Measurements from ENCODE around the gene AVL9.

AVL9 gene

GRCh38 chr7:32535162-32535702 lies 39.9 kb downstream of the AVL9 start:
- no peak for DNase-seq

- DNase-seq, result no peak
These were observed 40.7 kb downstream of the AVL9 start for GRCh38 chr7:32536016-32536415.

DNA sequence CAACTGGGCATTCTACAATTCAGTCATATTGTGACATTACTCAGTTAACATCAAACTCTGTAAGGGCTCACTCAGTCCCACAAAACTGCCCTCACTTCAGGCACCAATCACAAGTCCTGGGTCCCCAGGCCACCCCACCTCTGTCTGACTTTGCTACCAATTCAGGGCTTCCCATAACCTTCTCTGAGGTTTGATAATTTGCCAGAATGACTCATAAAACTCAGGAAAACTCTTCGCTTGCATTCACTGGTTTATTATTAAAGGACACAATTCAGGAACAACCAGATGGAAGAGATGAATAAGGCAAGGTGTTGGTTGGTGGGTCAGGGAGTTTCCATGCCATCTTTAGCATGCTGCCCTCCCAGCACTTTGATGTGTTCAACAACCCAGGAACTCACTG lies 41.3 kb downstream of the AVL9 start:
- DNase-seq, result peak; percentile 6

- no peak for DNase-seq
These were observed 42.5 kb downstream of the AVL9 start for GRCh38 chr7:32537760-32538159.

DNA sequence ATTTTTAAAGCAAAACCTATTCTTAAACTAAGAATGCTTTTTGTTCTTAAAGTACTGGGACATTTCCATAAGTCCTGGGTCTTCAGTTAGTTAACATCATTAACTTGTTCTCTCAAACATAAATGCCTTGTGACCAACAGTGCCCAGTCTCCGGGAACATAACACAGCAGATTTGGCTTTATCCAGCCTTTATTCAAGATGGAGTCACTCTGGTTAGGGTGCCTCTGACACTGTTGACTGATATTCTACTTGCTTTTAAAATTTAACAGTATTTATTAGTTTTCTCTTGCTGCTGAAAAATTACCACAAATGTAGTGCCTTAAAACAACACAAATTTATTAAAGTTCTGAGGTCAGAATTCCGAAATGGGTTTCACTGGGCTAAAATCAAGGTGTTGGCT lies 44.1 kb downstream of the AVL9 start:
- DNase-seq, result no peak

- DNase-seq, result no peak
These were observed 44.7 kb downstream of the AVL9 start for GRCh38 chr7:32539919-32540531.

GRCh38 chr7:32542595-32542994 lies 47.3 kb downstream of the AVL9 start:
- DNase-seq, result no peak

GRCh38 chr7:32559480-32559879 lies 64.2 kb downstream of the AVL9 start:
- DNase-seq, result no peak

DNA sequence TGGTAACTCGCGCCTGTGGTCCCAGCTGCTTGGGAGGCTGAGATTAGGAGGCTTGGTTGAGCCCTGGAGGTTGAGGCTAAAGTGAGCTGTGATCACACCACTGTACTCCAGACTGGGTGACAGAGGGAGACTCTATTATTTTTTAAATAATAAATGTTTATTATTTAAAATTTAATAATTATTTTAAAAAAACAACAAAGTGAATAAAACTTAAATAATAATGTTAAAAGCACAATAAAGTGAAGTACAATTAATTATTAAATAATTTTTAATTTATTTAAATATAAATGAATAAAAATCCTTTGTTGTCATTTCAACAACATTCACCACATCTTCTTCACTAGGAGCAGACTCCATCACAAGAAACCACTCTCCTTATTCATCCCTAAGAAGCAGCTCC lies 64.8 kb downstream of the AVL9 start:
- DNase-seq, result no peak

- DNase-seq, result no peak
These were observed 66.3 kb downstream of the AVL9 start for GRCh38 chr7:32561613-32562012.

GRCh38 chr7:32564542-32564941 lies 69.3 kb downstream of the AVL9 start:
- DNase-seq, result no peak

- no peak for DNase-seq
These were observed 74.3 kb downstream of the AVL9 start for GRCh38 chr7:32569388-32570289.

GRCh38 chr7:32573110-32573687 lies 77.9 kb downstream of the AVL9 start:
- no peak for DNase-seq

DNA sequence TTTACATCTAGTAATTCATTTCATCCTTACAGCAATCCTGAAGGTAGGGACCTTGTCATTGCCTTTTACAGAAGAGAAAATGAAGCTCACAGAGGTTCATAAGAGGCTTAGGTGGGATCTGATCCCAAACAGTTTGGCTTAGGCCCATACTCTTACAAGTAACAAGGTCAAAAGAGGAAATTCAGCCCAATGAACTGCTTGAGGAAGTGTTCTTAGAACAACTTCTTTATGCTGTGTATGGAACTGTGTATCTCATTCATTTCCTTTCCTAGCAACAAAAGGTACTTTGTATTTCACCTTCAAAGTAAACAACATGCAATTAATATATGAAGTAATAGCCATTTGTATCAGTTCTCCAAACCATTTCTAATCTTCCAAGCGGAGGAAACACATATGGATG lies 79.3 kb downstream of the AVL9 start:
- DNase-seq, result no peak

- no peak for DNase-seq
These were observed 82.1 kb downstream of the AVL9 start for GRCh38 chr7:32577421-32577820.

DNA sequence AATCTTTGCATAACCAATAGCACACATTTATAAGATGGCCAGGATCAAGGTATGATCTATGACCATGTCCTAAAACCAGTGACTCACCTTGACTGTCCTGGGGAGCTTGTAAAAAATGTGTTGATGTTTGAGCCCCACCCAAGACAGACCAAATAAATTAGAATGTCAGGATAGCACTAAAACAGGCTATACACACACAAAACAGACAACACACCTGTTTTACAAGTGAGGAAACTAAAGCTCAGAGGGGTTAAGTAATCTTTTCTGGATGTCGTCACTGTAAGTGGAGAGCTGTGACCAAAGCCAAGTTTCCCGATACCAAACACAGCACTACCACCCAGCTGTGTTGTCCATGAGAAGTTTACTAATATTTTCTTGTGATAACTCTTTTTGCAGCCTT lies 84.5 kb downstream of the AVL9 start:
- no peak for DNase-seq

GRCh38 chr7:32580646-32581045 lies 85.4 kb downstream of the AVL9 start:
- DNase-seq, result no peak

GRCh38 chr7:32582036-32582435 lies 86.7 kb downstream of the AVL9 start:
- no peak for DNase-seq

DNA sequence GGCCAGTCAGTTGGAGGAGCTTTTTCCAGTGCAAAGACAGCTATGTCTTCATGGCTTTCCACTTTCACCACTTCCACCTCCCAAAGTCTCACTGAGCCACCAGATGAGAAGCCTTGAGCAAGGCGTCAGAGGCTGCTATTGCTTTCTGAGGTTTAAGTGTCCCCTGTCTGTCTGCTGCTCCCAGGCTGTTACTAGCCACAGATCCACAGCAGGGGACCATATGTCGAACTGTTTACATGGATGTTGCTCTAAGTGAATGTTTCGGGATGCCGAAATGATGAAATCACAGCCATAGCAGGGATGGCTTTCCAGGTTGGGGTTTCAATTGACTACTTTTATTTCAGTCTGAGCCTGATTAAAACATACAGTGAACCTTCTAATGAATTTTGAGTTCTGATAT lies 88.5 kb downstream of the AVL9 start:
- DNase-seq, result no peak

- peak; percentile 64 for DNase-seq
These were observed 91.3 kb downstream of the AVL9 start for GRCh38 chr7:32586291-32587221.

DNA sequence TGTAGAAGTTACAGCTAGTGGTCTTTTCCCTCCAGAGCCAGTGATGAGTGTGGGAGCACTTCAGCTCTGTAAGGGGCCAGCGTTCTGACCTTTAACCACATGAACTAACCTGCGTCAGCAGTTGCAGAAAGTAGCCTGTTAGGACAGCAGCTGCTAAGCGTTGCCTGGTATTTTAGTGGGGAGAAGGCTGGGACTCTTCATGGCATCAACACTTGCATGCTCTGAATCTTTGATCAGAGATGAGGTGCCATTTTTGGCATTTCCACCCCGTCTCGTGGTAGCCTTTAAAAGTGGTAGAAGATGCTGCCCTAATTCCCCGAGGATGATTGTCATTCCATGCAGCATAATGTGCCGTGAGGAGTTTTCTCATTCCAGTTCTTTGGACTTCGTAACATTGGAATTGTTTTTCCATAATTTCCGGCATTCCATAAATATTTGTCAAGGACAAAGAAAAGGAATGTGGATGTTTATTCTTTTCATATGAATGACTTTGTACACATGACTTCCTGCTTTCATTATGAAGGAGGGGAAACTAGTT lies 92.2 kb downstream of the AVL9 start:
- no peak for DNase-seq

- no peak for DNase-seq
These were observed 93.4 kb downstream of the AVL9 start for GRCh38 chr7:32588657-32589056.

Data from NCI-H446 treated with DMSO at 0.1 percent for 48 hours (cell line).